ENCODE measurements around the gene ARIH2. TPM values are rescaled to one million over a fixed set of nuclear protein-coding genes. Genes with fewer than 3 reads are reported as not detected.

The ARIH2 gene
- total and polyA plus RNA-seq, 2 of the 8 experiments (the other 6 are each of a cell fraction or from before 2014, with no cell fraction given): 72.9 to 136 TPM

GRCh38 chr3:49026536-49026935 is 107.9 kb downstream of the ARIH2 start:
- POLR2A ChIA-PET (ENCODE audit: partially characterized antibody): interaction anchor here (0.7 to 33.9 kb wide), 10 partner anchors 14 to 119 kb away, joined by 3 to 1518 read pairs (median 5); partner anchors contain the start of genes DALRD3, P4HTM, QARS1 and QRICH1
- H3K4me2 ChIP-seq (ENCODE audit: insufficient read depth in 1 of 2, low read depth in 2 of 2, low read length in 2 of 2): no peak overlapping the region; a peak in 1 of 4 replicates
- H3K79me2 ChIP-seq (ENCODE audit: control insufficient read depth in 1 of 2, insufficient read depth in 2 of 2, low read length in 2 of 2): peaks cover 4 to 25% of the 10 kb centered on the region in 2 experiments; a peak in 3 of 4 replicates

More at GRCh38 chr3:49026536-49026935, 107.9 kb downstream of the ARIH2 start:
- Histone ChIP-seq H3K18ac (ENCODE audit: extremely low read depth, low read length) (no peak overlapping the region), H2BK12ac (ENCODE audit: low read depth, low read length) (no peak overlapping the region), H3K4me1 (replicated peaks in 1 of 4; ENCODE audit: control insufficient read depth in 3 of 4, insufficient read depth in 4 of 4, low read length in 3 of 4) (peaks cover 0 to 18% (median 11%) of the 10 kb centered on the region in 4 experiments; a peak in 6 of 7 replicates), H2BK120ac (replicated peaks; ENCODE audit: low read depth, low read length) (no peak overlapping the region), H3K79me1 (ENCODE audit: low read depth, low read length) (peaks cover 6% of the 10 kb centered on the region), H3K27me3 (replicated peaks in 1 of 4; ENCODE audit: control insufficient read depth in 3 of 4, extremely low read depth in 1 of 4, insufficient read depth in 3 of 4, low read length in 3 of 4) (no peaks in the 10 kb centered on the region; a peak in 1 of 7 replicates), H2BK15ac (ENCODE audit: low read length) (no peak overlapping the region), H2BK5ac (ENCODE audit: low read depth, low read length) (no peak overlapping the region), H3K9ac (replicated peaks in 1 of 4; ENCODE audit: extremely low read depth in 1 of 4, low read depth in 3 of 4, low read length in 3 of 4) (no peak overlapping the region), H3K14ac (ENCODE audit: insufficient read length) (no peak overlapping the region), H3K36me3 (ENCODE audit: control insufficient read depth in 2 of 4, insufficient read depth in 4 of 4, low read length in 3 of 4) (peaks cover 39 to 58% (median 50%) of the 10 kb centered on the region in 4 experiments), H3K4ac (replicated peaks; ENCODE audit: insufficient read length, low read depth, low read length) (no peak overlapping the region), H3K23ac (ENCODE audit: insufficient read length) (no peak overlapping the region), H2AK5ac (ENCODE audit: low read depth, low read length) (no peak overlapping the region), H3K23me2 (ENCODE audit: low read depth, low read length) (peaks cover 14% of the 10 kb centered on the region), H2AFZ (ENCODE audit: low read length) (no peak overlapping the region), H4K8ac (ENCODE audit: extremely low read depth, insufficient read depth, low read length) (no peak overlapping the region), H2BK20ac (ENCODE audit: low read length) (no peak overlapping the region), H4K5ac (ENCODE audit: insufficient read length, low read depth, low read length) (no peak overlapping the region), H4K91ac (replicated peaks; ENCODE audit: insufficient read length, low read length) (no peak overlapping the region), H3K9me3 (ENCODE audit: insufficient read depth in 2 of 2, low read depth in 1 of 2, low read length in 1 of 2) (no peaks in the 10 kb centered on the region), H3K4me3 (ENCODE audit: extremely low read depth in 1 of 4, insufficient read depth in 2 of 4, low read depth in 3 of 4, low read length in 4 of 4) (no peak overlapping the region), H4K20me1 (replicated peaks in 1 of 2; ENCODE audit: control insufficient read depth in 1 of 2, insufficient read depth in 2 of 2, low read length in 2 of 2) (peaks cover 8 to 19% of the 10 kb centered on the region in 2 experiments), H3K27ac (ENCODE audit: low read depth, low read length) (no peak overlapping the region), H3K56ac (replicated peaks; ENCODE audit: insufficient read length, low read depth, low read length) (no peak overlapping the region)
- DNase-seq (ENCODE audit: low read depth in 1 of 2, low spot score in 2 of 2): no peak
- WGBS, 2 experiments (ENCODE audit: extremely low coverage in 1 of 2, insufficient coverage in 1 of 2, insufficient read length in 1 of 2, insufficient replicate concordance in 2 of 2, low coverage in 1 of 2, low lambda C conversion rate in 2 of 2, missing lambda C conversion rate in 1 of 2): 89% methylated on average over 3 of the region's 3 CpGs; no CpG with 5 or more reads in 1 of the 2 experiments
- FAIRE-seq: no peak
- CTCF ChIA-PET (ENCODE audit: partially characterized antibody): interaction anchor here (0.6 to 24.3 kb wide), 4 partner anchors 14 to 71 kb away, joined by 3 to 467 read pairs (median 27); partner anchors contain the start of gene P4HTM
- TF ChIP-seq CEBPB (IDR thresholded peaks at IDR 0.05; ENCODE audit: low read depth, low read length) (no peak), JUN (IDR thresholded peaks at IDR 0.05; ENCODE audit: low read depth, low read length) (no peak), SIRT6 (IDR thresholded peaks at IDR 0.05; ENCODE audit: low read length) (no peak), TAF7 (optimal IDR thresholded peaks at IDR 0.05; ENCODE audit: borderline replicate concordance, low read depth, low read length) (no peak), MAFK (IDR thresholded peaks at IDR 0.05; ENCODE audit: low read depth, low read length) (no peak), RNF2 (IDR thresholded peaks at IDR 0.05; ENCODE audit: borderline replicate concordance, low read depth, low read length, missing control alignments, poor library complexity, severe bottlenecking) (no peak)

Measured in H1 (cell line).